NCI-H1436 (cell line): ENCODE data around the gene TNNI2.
"Not testable (repeated sequence)": the region's sequence is repeated elsewhere in the genome, so short reads cannot be mapped to it uniquely, and the experiment has no call there.

Experiments
- DNase-seq: peaks from one replicate; lab custom pipeline; 2025; lab: John Stamatoyannopoulos, UW

The TNNI2 gene

GRCh38 chr11:1862588-1863351, 24.0 kb downstream of the TNNI2 start:
- no peak for DNase-seq

GRCh38 chr11:1863352-1864216, 24.8 kb downstream of the TNNI2 start:
- peak; percentile 45 for DNase-seq

- DNase-seq: no peak
Observed at GRCh38 chr11:1864231-1864630, 25.4 kb downstream of the TNNI2 start.

- DNase-seq: no peak
Observed at GRCh38 chr11:1864831-1865665, 26.3 kb downstream of the TNNI2 start.

- DNase-seq: no peak
Observed at GRCh38 chr11:1866226-1866625, 27.4 kb downstream of the TNNI2 start.

- DNase-seq: no peak
Observed at GRCh38 chr11:1866776-1867175, 28.0 kb downstream of the TNNI2 start.

GRCh38 chr11:1867381-1867780, 28.6 kb downstream of the TNNI2 start:
- DNase-seq: no peak

GRCh38 chr11:1868056-1868635, 29.4 kb downstream of the TNNI2 start:
- DNase-seq: no peak

GRCh38 chr11:1868636-1869291, 30.0 kb downstream of the TNNI2 start:
- DNase-seq: no peak

GRCh38 chr11:1869427-1870325, 30.9 kb downstream of the TNNI2 start:
- no peak for DNase-seq

- DNase-seq: no peak
Observed at GRCh38 chr11:1870326-1870696, 31.5 kb downstream of the TNNI2 start.

GRCh38 chr11:1870721-1871466, 32.1 kb downstream of the TNNI2 start:
- DNase-seq: no peak

GRCh38 chr11:1871531-1871930, 32.8 kb downstream of the TNNI2 start:
- DNase-seq: no peak

- no peak for DNase-seq
Observed at GRCh38 chr11:1872267-1872985, 33.6 kb downstream of the TNNI2 start.

- no peak for DNase-seq
Observed at GRCh38 chr11:1873048-1873812, 34.4 kb downstream of the TNNI2 start.

GRCh38 chr11:1873813-1874150, 35.0 kb downstream of the TNNI2 start:
- DNase-seq: not testable (repeated sequence)

GRCh38 chr11:1874441-1875092, 35.8 kb downstream of the TNNI2 start:
- DNase-seq: not testable (repeated sequence)
